ENCODE results near the gene IPO7. TPM values are rescaled to one million over a fixed set of nuclear protein-coding genes. Genes with fewer than 3 reads are reported as not detected.
A peak's percentile ranks its signal among the peaks of the same experiment; 100 is the strongest.

Gene IPO7
- polyA plus RNA-seq, 1 of the 3 experiments (the other 2 are of a cell fraction): 25.4 TPM

DNA sequence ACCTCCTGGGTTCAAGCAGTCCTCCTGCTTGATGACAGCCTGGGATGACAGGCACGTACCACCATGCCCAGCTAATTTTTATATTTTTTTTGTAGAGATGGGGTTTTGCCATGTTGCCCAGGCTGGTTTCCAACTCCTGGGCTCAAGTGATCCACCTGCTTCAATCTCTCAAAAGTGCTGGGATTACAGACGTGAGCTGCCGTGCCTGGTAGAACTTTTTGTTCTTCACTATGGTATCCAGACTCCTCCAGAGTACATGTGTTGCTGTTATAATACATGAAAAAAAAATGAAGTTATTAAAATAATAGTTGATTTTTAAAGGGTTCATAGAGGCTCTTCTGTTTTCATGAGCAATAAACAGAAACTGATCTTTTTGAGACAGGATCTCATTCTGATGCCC lies 105.9 kb downstream of the IPO7 start:
- WGBS (ENCODE audit: low lambda C conversion rate): 95% methylated on average over 3 of the region's 3 CpGs
- no peak overlapping the region for H3K9ac ChIP-seq
- H3K4me1 ChIP-seq (ENCODE audit: control insufficient read depth in 1 of 2, insufficient read depth in 2 of 2, low read depth in 1 of 2, low read length in 1 of 2): peaks cover 0 to 15% of the 10 kb centered on the region in 2 experiments; a peak in 1 of 4 replicates
- no peak overlapping the region for H3K4me2 ChIP-seq
- no peak for DNase-seq
- peak overlapping the region in 1 of 2 experiments; percentile 83; a peak in 1 of 4 replicates for H3K27ac ChIP-seq (ENCODE audit: low read depth in 2 of 2, low read length in 1 of 2)
- CTCF ChIA-PET: interaction anchor here (1.9 kb wide), 1 partner anchor 16 kb away, joined by 10 read pairs; no protein-coding TSS in a partner anchor
- no peak overlapping the region for H3K4me3 ChIP-seq (ENCODE audit: low read depth in 2 of 2, low read length in 1 of 2)
- H3K9me3 ChIP-seq: no peaks in the 10 kb centered on the region
- H2AFZ ChIP-seq (ENCODE audit: low read depth): no peak overlapping the region
- TF ChIP-seq MXI1 (IDR thresholded peaks at IDR 0.05; ENCODE audit: low read depth, low read length): no peak
- TF ChIP-seq, protein P1, sequence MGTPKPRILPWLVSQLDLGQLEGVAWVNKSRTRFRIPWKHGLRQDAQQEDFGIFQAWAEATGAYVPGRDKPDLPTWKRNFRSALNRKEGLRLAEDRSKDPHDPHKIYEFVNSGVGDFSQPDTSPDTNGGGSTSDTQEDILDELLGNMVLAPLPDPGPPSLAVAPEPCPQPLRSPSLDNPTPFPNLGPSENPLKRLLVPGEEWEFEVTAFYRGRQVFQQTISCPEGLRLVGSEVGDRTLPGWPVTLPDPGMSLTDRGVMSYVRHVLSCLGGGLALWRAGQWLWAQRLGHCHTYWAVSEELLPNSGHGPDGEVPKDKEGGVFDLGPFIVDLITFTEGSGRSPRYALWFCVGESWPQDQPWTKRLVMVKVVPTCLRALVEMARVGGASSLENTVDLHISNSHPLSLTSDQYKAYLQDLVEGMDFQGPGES (IDR thresholded peaks at IDR 0.05; ENCODE audit: low read depth, low read length): no peak
- TF ChIP-seq, protein P2, sequence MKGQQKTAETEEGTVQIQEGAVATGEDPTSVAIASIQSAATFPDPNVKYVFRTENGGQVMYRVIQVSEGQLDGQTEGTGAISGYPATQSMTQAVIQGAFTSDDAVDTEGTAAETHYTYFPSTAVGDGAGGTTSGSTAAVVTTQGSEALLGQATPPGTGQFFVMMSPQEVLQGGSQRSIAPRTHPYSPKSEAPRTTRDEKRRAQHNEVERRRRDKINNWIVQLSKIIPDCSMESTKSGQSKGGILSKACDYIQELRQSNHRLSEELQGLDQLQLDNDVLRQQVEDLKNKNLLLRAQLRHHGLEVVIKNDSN (IDR thresholded peaks at IDR 0.05; ENCODE audit: borderline replicate concordance, low read depth): no peak
- no peak for TF ChIP-seq MEF2A (IDR thresholded peaks at IDR 0.05; ENCODE audit: borderline replicate concordance, low read depth)
- no peak for TF ChIP-seq SIN3A (IDR thresholded peaks at IDR 0.05; ENCODE audit: borderline replicate concordance, low read depth, low read length)
- no peak for TF ChIP-seq RAD21 (IDR thresholded peaks at IDR 0.05; ENCODE audit: low read length)
- TF ChIP-seq ELF1 (IDR thresholded peaks at IDR 0.05): no peak
- TF ChIP-seq, protein P3, sequence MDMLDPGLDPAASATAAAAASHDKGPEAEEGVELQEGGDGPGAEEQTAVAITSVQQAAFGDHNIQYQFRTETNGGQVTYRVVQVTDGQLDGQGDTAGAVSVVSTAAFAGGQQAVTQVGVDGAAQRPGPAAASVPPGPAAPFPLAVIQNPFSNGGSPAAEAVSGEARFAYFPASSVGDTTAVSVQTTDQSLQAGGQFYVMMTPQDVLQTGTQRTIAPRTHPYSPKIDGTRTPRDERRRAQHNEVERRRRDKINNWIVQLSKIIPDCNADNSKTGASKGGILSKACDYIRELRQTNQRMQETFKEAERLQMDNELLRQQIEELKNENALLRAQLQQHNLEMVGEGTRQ (IDR thresholded peaks at IDR 0.05; ENCODE audit: borderline replicate concordance, low read depth, low read length): no peak
- no peak for TF ChIP-seq POLR2AphosphoS5 (IDR thresholded peaks at IDR 0.05; ENCODE audit: low read depth, low read length)
- no peak for TF ChIP-seq TEAD4 (IDR thresholded peaks at IDR 0.05; ENCODE audit: borderline replicate concordance, insufficient read depth)
- no peak for TF ChIP-seq GATA2 (CRISPR knock-in tag; IDR thresholded peaks at IDR 0.05)
- TF ChIP-seq CHD2 (IDR thresholded peaks at IDR 0.05; ENCODE audit: low read length, partially characterized antibody): no peak
- no peak for TF ChIP-seq EZH2phosphoT487 (IDR thresholded peaks at IDR 0.05; ENCODE audit: borderline replicate concordance, low read depth)
- TF ChIP-seq, protein P4, sequence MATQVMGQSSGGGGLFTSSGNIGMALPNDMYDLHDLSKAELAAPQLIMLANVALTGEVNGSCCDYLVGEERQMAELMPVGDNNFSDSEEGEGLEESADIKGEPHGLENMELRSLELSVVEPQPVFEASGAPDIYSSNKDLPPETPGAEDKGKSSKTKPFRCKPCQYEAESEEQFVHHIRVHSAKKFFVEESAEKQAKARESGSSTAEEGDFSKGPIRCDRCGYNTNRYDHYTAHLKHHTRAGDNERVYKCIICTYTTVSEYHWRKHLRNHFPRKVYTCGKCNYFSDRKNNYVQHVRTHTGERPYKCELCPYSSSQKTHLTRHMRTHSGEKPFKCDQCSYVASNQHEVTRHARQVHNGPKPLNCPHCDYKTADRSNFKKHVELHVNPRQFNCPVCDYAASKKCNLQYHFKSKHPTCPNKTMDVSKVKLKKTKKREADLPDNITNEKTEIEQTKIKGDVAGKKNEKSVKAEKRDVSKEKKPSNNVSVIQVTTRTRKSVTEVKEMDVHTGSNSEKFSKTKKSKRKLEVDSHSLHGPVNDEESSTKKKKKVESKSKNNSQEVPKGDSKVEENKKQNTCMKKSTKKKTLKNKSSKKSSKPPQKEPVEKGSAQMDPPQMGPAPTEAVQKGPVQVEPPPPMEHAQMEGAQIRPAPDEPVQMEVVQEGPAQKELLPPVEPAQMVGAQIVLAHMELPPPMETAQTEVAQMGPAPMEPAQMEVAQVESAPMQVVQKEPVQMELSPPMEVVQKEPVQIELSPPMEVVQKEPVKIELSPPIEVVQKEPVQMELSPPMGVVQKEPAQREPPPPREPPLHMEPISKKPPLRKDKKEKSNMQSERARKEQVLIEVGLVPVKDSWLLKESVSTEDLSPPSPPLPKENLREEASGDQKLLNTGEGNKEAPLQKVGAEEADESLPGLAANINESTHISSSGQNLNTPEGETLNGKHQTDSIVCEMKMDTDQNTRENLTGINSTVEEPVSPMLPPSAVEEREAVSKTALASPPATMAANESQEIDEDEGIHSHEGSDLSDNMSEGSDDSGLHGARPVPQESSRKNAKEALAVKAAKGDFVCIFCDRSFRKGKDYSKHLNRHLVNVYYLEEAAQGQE (IDR thresholded peaks at IDR 0.05; ENCODE audit: low read depth, low read length): no peak
- TF ChIP-seq TAF1 (IDR thresholded peaks at IDR 0.05; ENCODE audit: borderline replicate concordance, low read depth, low read length): no peak
- no peak for TF ChIP-seq RXRA (IDR thresholded peaks at IDR 0.05; ENCODE audit: borderline replicate concordance, low read depth)
- no peak for TF ChIP-seq GABPA (IDR thresholded peaks at IDR 0.05; ENCODE audit: low read depth)
- TF ChIP-seq FOXM1 (IDR thresholded peaks at IDR 0.05; ENCODE audit: low read depth): no peak
- no peaks in the 10 kb centered on the region for H4K20me1 ChIP-seq (ENCODE audit: insufficient read depth)
- H3K36me3 ChIP-seq (replicated peaks in 1 of 2; ENCODE audit: control insufficient read depth in 1 of 2, insufficient read depth in 2 of 2, low read length in 1 of 2): peaks cover 2 to 18% of the 10 kb centered on the region in 2 experiments
- H3K9me2 ChIP-seq: no peaks in the 10 kb centered on the region
- peaks cover 29% of the 10 kb centered on the region for H3F3A ChIP-seq (replicated peaks; ENCODE audit: insufficient read depth)
- no peaks in the 10 kb centered on the region for H3K27me3 ChIP-seq (ENCODE audit: insufficient read depth)
- no peaks in the 10 kb centered on the region for H3K79me2 ChIP-seq (ENCODE audit: insufficient read depth)
- POLR2A ChIA-PET: no interaction called here

Data from SK-N-SH (cell line).